GM23248 (cell line): ENCODE results near the gene RNF152. TPM values are rescaled to one million over a fixed set of nuclear protein-coding genes. Genes with fewer than 3 reads are reported as not detected.

Experiments
- DNase-seq: peaks from one replicate; pipeline ENCODE4 v3.0.0-alpha.2; 2015
- H2AFZ ChIP-seq: fragments of 200-600 bp; sonication (generic); 2 replicates; pipeline ENCODE4 v1.6.1; 2016; ENCODE audit warnings: antibody characterized with exemption
- H3F3A ChIP-seq: fragments of 200-600 bp; sonication (generic); 2 replicates; pipeline ENCODE4 v1.6.1; 2016; ENCODE audit warnings: mild to moderate bottlenecking, antibody characterized with exemption, mixed run types; ENCODE audit not compliant: insufficient read depth
- H3K27ac ChIP-seq: fragments of 200-600 bp; sonication (generic); 2 replicates; pipeline ENCODE4 v1.5.1; 2016; ENCODE audit warnings: mild to moderate bottlenecking
- H3K27me3 ChIP-seq: fragments of 200-600 bp; sonication (generic); replicated peaks from 2 replicates; pipeline ENCODE4 v1.6.1; 2016; ENCODE audit warnings: mild to moderate bottlenecking; ENCODE audit not compliant: insufficient read depth
- H3K36me3 ChIP-seq: fragments of 200-600 bp; sonication (generic); 2 replicates; pipeline ENCODE4 v1.6.1; 2016; ENCODE audit warnings: low read depth, mild to moderate bottlenecking
- H3K4me1 ChIP-seq: fragments of 200-600 bp; sonication (generic); 2 replicates; pipeline ENCODE4 v1.6.1; 2016; ENCODE audit warnings: mild to moderate bottlenecking; ENCODE audit not compliant: insufficient read depth
- H3K4me2 ChIP-seq: fragments of 200-600 bp; sonication (generic); one replicate; pipeline ENCODE4 v1.6.1; 2016; ENCODE audit warnings: mild to moderate bottlenecking; ENCODE audit not compliant: unreplicated experiment
- H3K4me3 ChIP-seq: fragments of 200-600 bp; sonication (generic); 2 replicates; pipeline ENCODE4 v1.5.1; 2016; ENCODE audit warnings: mild to moderate bottlenecking
- H3K79me2 ChIP-seq: fragments of 200-600 bp; sonication (generic); 2 replicates; pipeline ENCODE4 v1.6.1; 2016; ENCODE audit warnings: mild to moderate bottlenecking; ENCODE audit not compliant: insufficient read depth
- H3K9ac ChIP-seq: fragments of 200-600 bp; sonication (generic); 2 replicates; pipeline ENCODE4 v1.6.1; 2016; ENCODE audit warnings: mild to moderate bottlenecking
- H3K9me2 ChIP-seq: fragments of 200-600 bp; sonication (generic); 2 replicates; pipeline ENCODE4 v1.6.1; 2016; ENCODE audit warnings: mixed run types, mild to moderate bottlenecking, moderate library complexity; ENCODE audit not compliant: insufficient read depth
- H3K9me3 ChIP-seq: fragments of 200-600 bp; sonication (generic); one replicate; pipeline ENCODE4 v1.6.1; 2017; ENCODE audit warnings: low read depth
- H4K20me1 ChIP-seq: fragments of 200-600 bp; sonication (generic); 2 replicates; pipeline ENCODE4 v1.6.0; 2016; ENCODE audit not compliant: insufficient read depth
- EZH2 ChIP-seq: fragments of 200-600 bp; sonication (generic); IDR thresholded peaks from 2 replicates; pipeline ENCODE4 v1.6.1; 2018; ENCODE audit warnings: antibody characterized with exemption, mild to moderate bottlenecking; ENCODE audit not compliant: insufficient read depth, poor library complexity, severe bottlenecking
- EZH2phosphoT487 ChIP-seq: fragments of 200-600 bp; sonication (generic); IDR thresholded peaks from 2 replicates; pipeline ENCODE4 v1.6.1; 2018; ENCODE audit warnings: antibody characterized with exemption, moderate library complexity, mild to moderate bottlenecking, low read depth; ENCODE audit not compliant: insufficient read depth
- WGBS, 2 experiments: methylation state at CpG; one replicate each; pipeline ENCODE4 v1.1.6; 2015 to 2017; ENCODE audit warnings: low lambda C conversion rate in 2 of 2, low coverage in 1 of 2; ENCODE audit errors: missing lambda C conversion rate in 2 of 2; 5-methylcytosine and 5-hydroxymethylcytosine counted together
- in situ Hi-C: fragments of 300-500 bp; cut with MboI; formaldehyde crosslinking; loops from 2 replicates; pipeline ENCODE4 v1.15.0; 2020
- polyA plus RNA-seq: library from polyadenylated mRNA; unstranded; fragments of >200 nt; fragmentation: Nextera tagmentation; extraction: Ambion mirVana; gene quantifications from 2 replicates; pipeline ENCODE4 v1.2.1, GENCODE V29; 2016
- total RNA-seq: library from RNA; depleted of rRNA; stranded (reverse); fragments of >200 nt; shearing (Covaris generic); gene quantifications from 2 replicates; pipeline ENCODE4 v1.2.3, GENCODE V29; 2014

RNF152 gene
- total and polyA plus RNA-seq, 2 experiments from 2014 or later, result 1.9 to 11.3 TPM

- peak overlapping the region; percentile 47; the same call in 1 of the 2 replicates for H3K4me3 ChIP-seq
- H3F3A ChIP-seq, result peaks cover 21% of the 10 kb centered on the region
- H3K9me2 ChIP-seq, result no peaks in the 10 kb centered on the region
- 53% methylated on average over 6 of the region's 6 CpGs for WGBS, 2 experiments
- H3K4me2 ChIP-seq, result peak overlapping the region; percentile 44
- no peaks in the 10 kb centered on the region for H3K36me3 ChIP-seq
- DNase-seq, result peak; percentile 76
- H3K27ac ChIP-seq, result peak overlapping the region; percentile 38
- TF ChIP-seq EZH2, result no peak
- no peak for TF ChIP-seq EZH2phosphoT487
- in situ Hi-C loops, result no loop called here
- no peaks in the 10 kb centered on the region for H3K9me3 ChIP-seq
- H2AFZ ChIP-seq, result peak overlapping the region; percentile 70
- no peaks in the 10 kb centered on the region for H3K79me2 ChIP-seq
- H3K4me1 ChIP-seq, result peaks cover 16% of the 10 kb centered on the region
- no peaks in the 10 kb centered on the region for H4K20me1 ChIP-seq
- H3K9ac ChIP-seq, result peak overlapping the region; percentile 18; the same call in 1 of the 2 replicates
- H3K27me3 ChIP-seq, result no peaks in the 10 kb centered on the region
Observed at GRCh38 chr18:61765097-61765496, 127.7 kb downstream of the RNF152 start.

DNA sequence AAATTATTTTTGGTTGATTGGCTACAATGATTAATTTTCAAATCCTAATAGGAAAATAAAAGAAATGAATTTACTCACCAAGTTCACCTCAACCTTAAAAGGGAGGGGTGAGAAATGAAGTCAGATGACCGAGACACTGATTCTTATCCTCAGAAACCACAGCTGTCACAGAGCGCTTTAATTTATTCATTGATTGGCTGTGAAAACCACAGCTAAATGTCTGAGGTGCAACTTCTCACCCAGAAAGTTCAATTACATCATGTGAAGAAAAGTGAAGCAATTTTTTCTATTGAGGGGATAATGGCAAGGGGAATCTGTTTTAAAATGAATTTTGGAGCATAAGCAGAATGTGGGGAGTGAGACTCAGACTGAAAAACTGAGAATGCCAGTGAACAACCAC, 128.4 kb downstream of the RNF152 start:
- H3K4me2 ChIP-seq, result peak overlapping the region; percentile 44
- TF ChIP-seq EZH2 (no peak), EZH2phosphoT487 (no peak)
- 91 to 94% methylated on average over 2 of the region's 2 CpGs for WGBS, 2 experiments
- H3K9ac ChIP-seq, result peak overlapping the region; percentile 18; the same call in 1 of the 2 replicates
- H3K36me3 ChIP-seq, result no peaks in the 10 kb centered on the region
- no peaks in the 10 kb centered on the region for H3K79me2 ChIP-seq
- H3K4me1 ChIP-seq, result peaks cover 16% of the 10 kb centered on the region
- H3K27ac ChIP-seq, result peak overlapping the region; percentile 38
- H3K9me2 ChIP-seq, result no peaks in the 10 kb centered on the region
- H2AFZ ChIP-seq, result peak overlapping the region; percentile 70
- no peaks in the 10 kb centered on the region for H4K20me1 ChIP-seq
- no peaks in the 10 kb centered on the region for H3K27me3 ChIP-seq
- peaks cover 21% of the 10 kb centered on the region for H3F3A ChIP-seq
- H3K4me3 ChIP-seq, result no peak overlapping the region
- no peak for DNase-seq
- in situ Hi-C loops, result no loop called here
- H3K9me3 ChIP-seq, result no peaks in the 10 kb centered on the region

GRCh38 chr18:61761875-61762274, 130.9 kb downstream of the RNF152 start:
- peaks cover 16% of the 10 kb centered on the region for H3K4me1 ChIP-seq
- no peak overlapping the region for H3K9ac ChIP-seq
- in situ Hi-C loops, result no loop called here
- H3K79me2 ChIP-seq, result no peaks in the 10 kb centered on the region
- H3K9me3 ChIP-seq, result no peaks in the 10 kb centered on the region
- no peak overlapping the region for H3K4me3 ChIP-seq
- no peak for DNase-seq
- H3F3A ChIP-seq, result peaks cover 21% of the 10 kb centered on the region
- H3K36me3 ChIP-seq, result no peaks in the 10 kb centered on the region
- H2AFZ ChIP-seq, result no peak overlapping the region
- no peaks in the 10 kb centered on the region for H4K20me1 ChIP-seq
- no peak overlapping the region for H3K4me2 ChIP-seq
- H3K9me2 ChIP-seq, result no peaks in the 10 kb centered on the region
- TF ChIP-seq EZH2 (no peak), EZH2phosphoT487 (no peak)
- H3K27ac ChIP-seq, result no peak overlapping the region
- no peaks in the 10 kb centered on the region for H3K27me3 ChIP-seq
